Measurements from ENCODE around the gene NAALADL2. TPM values are rescaled to one million over a fixed set of nuclear protein-coding genes. Genes with fewer than 3 reads are reported as not detected.

Gene NAALADL2
- 1.3 TPM for polyA plus RNA-seq (2012; ENCODE audit: insufficient read depth, insufficient read length)

GRCh38 chr3:174859114-174859735 lies at the start of gene NAALADL2:
TSS of gene NAALADL2 (plus strand) at chr3:174859334.
- H3K4me3 ChIP-seq (ENCODE audit: low read length) = no peak within 1 kb of the TSS
- no peak for DNase-seq (ENCODE audit: low read depth, low spot score)

DNA sequence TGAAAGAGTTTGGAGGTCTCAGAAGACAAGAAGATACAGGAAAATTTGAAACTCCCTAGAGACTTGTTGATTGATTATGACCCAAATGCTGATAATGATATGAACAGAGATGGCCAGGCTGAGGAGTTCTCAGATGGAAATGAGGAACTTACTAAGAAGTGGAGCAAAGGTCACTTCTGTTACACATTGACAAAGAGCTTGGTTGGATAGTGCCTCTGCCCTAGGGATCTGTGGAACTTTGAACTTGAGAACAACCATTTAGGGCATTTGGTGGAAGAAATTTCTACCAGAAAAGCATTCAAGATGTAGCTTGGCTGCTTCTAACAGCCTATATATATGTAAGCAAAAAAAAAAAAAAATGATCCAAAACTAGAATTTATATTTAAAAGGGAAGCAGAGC lies 48.9 kb upstream of the NAALADL2 start:
- DNase-seq (ENCODE audit: low read depth, low spot score) = no peak
- no peak overlapping the region for H3K4me3 ChIP-seq (ENCODE audit: low read length)

- DNase-seq (ENCODE audit: low read depth, low spot score) = no peak
- no peak overlapping the region for H3K4me3 ChIP-seq (ENCODE audit: low read length)
These were observed 46.8 kb upstream of the NAALADL2 start for GRCh38 chr3:174812172-174812862.

DNA sequence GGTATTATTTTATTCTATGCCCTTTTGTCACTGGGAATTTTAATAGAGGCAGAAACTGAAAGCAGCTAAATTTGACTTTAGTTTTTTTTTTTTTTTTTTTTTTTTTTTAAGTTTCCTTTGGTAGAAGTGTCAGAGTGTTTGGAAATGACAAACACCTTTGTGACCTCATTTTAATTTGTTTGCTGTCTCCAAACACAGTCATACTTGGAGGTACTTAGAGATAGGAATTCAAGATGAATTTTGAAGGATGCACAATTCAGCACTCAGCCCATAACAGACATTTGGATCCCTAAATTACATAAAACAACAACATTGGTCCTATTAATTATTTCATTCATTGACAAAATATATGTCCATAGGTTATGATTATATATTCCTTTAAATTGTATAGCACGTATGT lies 43.4 kb upstream of the NAALADL2 start:
- no peak for DNase-seq (ENCODE audit: low read depth, low spot score)
- no peak overlapping the region for H3K4me3 ChIP-seq (ENCODE audit: low read length)

DNA sequence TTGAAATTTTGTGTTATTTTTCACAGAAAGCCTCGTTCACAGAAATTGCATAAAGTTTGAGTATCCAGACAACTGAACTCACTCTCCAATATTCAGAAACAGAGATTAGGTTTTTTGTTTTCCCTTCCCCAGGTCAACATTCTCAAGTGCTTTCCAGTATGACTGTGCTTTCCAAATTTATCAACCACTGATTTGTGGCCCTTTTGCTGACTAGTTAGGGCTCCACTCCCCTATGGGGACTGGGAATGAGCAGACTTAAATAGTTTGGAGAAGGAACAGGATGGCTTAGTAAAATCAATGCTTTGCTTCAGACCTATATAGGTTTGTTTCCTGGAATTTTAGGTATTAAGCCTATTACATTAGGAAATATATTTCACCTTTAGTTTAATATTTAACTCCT lies 38.2 kb upstream of the NAALADL2 start:
- H3K4me3 ChIP-seq (ENCODE audit: low read length) = no peak overlapping the region
- DNase-seq (ENCODE audit: low read depth, low spot score) = no peak

GRCh38 chr3:174821477-174821876 lies 37.7 kb upstream of the NAALADL2 start:
- no peak for DNase-seq (ENCODE audit: low read depth, low spot score)
- no peak overlapping the region for H3K4me3 ChIP-seq (ENCODE audit: low read length)

GRCh38 chr3:174822320-174822719 lies 36.8 kb upstream of the NAALADL2 start:
- H3K4me3 ChIP-seq (ENCODE audit: low read length) = no peak overlapping the region
- no peak for DNase-seq (ENCODE audit: low read depth, low spot score)

GRCh38 chr3:174826069-174826468 lies 33.1 kb upstream of the NAALADL2 start:
- DNase-seq (ENCODE audit: low read depth, low spot score) = no peak
- H3K4me3 ChIP-seq (ENCODE audit: low read length) = no peak overlapping the region

GRCh38 chr3:174844746-174845145 lies 14.4 kb upstream of the NAALADL2 start:
- no peak for DNase-seq (ENCODE audit: low read depth, low spot score)
- H3K4me3 ChIP-seq (ENCODE audit: low read length) = no peak overlapping the region

- H3K4me3 ChIP-seq (ENCODE audit: low read length) = no peak overlapping the region
These were observed 13.1 kb upstream of the NAALADL2 start for GRCh38 chr3:174846055-174846454.

DNA sequence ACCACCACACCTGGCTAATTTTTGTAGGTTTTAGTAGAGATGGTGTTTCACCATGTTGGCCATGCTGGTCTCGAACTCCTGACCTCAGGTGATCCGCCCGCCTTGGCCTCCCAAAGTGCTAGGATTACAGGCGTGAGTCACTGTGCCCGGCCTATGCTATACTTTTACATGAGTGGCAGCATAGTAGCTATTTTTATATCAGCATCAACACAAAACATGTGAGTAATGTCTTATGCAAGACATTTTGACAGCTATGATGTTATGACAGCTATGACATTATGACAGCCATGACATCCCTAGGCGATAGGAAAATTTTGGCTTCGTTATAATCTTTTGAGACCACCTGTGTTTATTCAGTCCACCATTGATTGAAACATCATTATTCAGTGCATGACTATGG lies 4.1 kb upstream of the NAALADL2 start:
- no peak for DNase-seq (ENCODE audit: low read depth, low spot score)

More at GRCh38 chr3:174846055-174846454, 13.1 kb upstream of the NAALADL2 start:
- DNase-seq (ENCODE audit: low read depth, low spot score) = no peak

DNA sequence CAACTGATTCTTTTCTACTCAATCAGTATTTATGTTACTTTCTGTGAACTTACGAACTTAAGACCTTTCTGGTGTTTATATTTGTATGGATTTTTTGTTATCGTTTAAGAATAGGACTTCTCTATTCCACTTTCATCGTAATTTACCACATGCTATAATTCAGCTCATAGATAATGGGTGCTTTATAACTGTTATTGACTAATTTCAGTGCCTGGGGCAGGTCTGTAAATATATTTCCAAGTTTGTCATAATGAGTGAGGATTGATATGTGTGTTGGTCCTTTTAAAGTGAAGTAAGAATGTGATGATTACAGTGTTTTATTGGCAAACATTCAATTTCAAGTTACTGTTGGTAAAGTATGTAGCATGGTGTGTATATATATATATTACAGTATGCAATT lies 1.8 kb upstream of the NAALADL2 start:
- no peak for DNase-seq (ENCODE audit: low read depth, low spot score)
- no peak overlapping the region for H3K4me3 ChIP-seq (ENCODE audit: low read length)

More for the DNA sequence above, 4.1 kb upstream of the NAALADL2 start:
- H3K4me3 ChIP-seq (ENCODE audit: low read length) = no peak overlapping the region

DNA sequence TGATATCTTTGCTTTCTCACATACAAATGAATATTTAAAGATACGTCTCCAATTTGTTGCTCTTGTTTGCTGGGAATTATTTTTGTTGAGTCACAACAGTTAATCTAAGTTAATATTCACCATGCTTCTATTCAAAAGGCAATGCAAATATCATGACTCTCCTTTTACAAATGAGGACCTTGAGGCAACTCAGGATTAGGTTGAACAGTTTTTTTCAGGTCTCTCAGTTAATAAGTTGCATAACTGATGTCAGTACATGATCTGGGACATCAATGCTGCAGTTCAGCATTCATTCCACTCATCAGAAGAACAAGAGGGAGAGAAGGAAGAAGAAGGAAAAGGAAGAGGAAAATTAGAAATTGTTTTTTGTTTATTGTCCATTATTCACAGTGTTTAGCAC lies 781 bp upstream of the NAALADL2 start:
- DNase-seq (ENCODE audit: low read depth, low spot score) = no peak
- H3K4me3 ChIP-seq (ENCODE audit: low read length) = no peak overlapping the region

DNA sequence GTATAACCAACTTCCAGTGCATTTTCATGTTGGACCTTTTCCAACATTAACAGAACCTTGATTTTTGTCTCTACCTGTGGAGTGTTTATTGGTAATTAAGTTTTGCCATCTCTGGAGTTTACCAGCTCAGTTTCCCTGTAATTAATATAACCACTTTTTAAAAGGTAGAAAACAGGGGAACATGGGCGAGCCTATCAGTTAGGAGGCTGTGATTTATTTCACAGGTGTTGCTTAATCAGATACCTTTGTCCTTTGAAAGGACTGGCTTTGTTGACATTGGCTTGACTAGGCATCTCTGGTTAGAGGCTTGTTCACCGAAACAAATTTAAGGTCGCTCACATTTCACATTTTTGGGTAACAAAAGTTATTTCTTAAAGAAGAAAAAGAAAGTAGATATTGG lies 622 bp downstream of the NAALADL2 start:
- DNase-seq (ENCODE audit: low read depth, low spot score) = no peak

DNA sequence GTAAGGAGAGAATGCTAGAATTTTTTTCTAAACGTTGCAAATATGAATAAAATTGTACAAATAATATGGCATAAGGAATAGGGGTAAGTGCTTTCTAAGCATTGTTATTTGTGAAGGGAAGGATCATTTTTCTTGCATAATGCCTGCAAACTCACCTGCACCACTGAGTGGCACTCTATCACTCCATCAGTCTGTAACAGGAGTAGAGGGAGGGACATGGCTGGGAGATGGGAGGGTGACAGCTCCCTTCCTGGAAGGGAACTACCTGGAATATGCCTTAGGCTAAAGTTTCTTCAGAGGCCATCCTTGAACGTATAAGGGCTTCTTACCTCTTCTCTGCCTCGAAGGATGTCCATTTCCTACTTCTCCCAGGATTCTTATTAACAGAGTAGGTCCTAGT lies 3.0 kb downstream of the NAALADL2 start:
- no peak for DNase-seq (ENCODE audit: low read depth, low spot score)
- no peak overlapping the region for H3K4me3 ChIP-seq (ENCODE audit: low read length)

More for the DNA sequence above, 622 bp downstream of the NAALADL2 start:
- H3K4me3 ChIP-seq (ENCODE audit: low read length) = no peak overlapping the region

- H3K4me3 ChIP-seq (ENCODE audit: low read length) = no peak overlapping the region
- DNase-seq (ENCODE audit: low read depth, low spot score) = no peak
These were observed 3.5 kb downstream of the NAALADL2 start for GRCh38 chr3:174862666-174863065.

- no peak for DNase-seq (ENCODE audit: low read depth, low spot score)
- no peak overlapping the region for H3K4me3 ChIP-seq (ENCODE audit: low read length)
These were observed 4.4 kb downstream of the NAALADL2 start for GRCh38 chr3:174863488-174863887.

- H3K4me3 ChIP-seq (ENCODE audit: low read length) = no peak overlapping the region
- no peak for DNase-seq (ENCODE audit: low read depth, low spot score)
These were observed 10.3 kb downstream of the NAALADL2 start for GRCh38 chr3:174869448-174869847.

- DNase-seq (ENCODE audit: low read depth, low spot score) = no peak
- no peak overlapping the region for H3K4me3 ChIP-seq (ENCODE audit: low read length)
These were observed 14.9 kb downstream of the NAALADL2 start for GRCh38 chr3:174873832-174874657.

DNA sequence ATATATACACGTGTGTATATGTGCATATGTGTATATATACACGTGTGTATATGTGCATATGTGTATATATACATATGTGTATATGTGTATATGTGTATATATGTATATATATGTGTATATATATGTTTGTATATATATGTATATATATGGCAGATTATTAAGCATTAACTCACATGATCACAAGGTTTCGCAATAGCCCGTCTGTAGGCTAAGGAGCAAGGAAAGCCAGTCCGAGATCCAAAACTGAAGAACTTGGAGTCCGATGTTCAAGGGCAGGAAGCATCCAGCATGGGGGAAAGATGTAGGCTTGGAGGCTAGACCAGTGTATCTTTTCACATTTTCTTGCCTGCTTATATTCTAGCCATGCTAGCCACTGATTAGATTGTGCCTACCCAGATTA lies 23.7 kb downstream of the NAALADL2 start:
- DNase-seq (ENCODE audit: low read depth, low spot score) = no peak
- H3K4me3 ChIP-seq (ENCODE audit: low read length) = no peak overlapping the region
